ENCODE measurements around the gene PLS1. TPM values are rescaled to one million over a fixed set of nuclear protein-coding genes. Genes with fewer than 3 reads are reported as not detected.

Gene PLS1
- polyA plus RNA-seq, 2 of the 4 experiments (the other 2 are of a cell fraction) = 18.5 to 78.1 TPM

DNA sequence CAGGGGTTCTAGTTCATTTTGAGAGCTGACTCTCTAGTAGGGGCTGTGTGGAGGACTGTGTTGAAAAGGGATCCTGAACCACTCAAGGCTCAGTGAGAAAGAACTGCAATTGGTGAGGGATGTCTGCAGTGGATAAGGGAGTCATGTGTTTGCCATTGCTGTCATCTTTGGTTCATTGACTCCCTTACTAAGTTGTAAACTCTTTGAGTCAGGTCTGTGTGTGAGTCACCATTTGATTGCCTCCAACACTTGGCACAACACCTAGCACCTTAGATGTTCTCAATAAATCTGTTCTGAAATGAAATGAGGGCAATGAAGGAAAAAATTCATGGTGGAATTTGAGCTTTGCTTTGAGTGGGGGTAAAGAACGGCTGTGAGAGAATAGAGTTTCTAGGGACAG, 51.7 kb downstream of the PLS1 start:
- 50% methylated on average over 1 of the region's 1 CpG for WGBS (ENCODE audit: missing lambda C conversion rate)
- peak in 1 of 2 experiments; percentile 46; a peak in 2 of 6 replicates for ATAC-seq
- POLR2A ChIA-PET = interaction anchor here (0.6 kb wide), 1 partner anchor 493 kb away, joined by 3 read pairs; no protein-coding TSS in a partner anchor

GRCh38 chr3:142648950-142649349, 52.8 kb downstream of the PLS1 start:
- DNase-seq (ENCODE audit: low read depth in 1 of 2, low spot score in 1 of 2) (no peak), FAIRE-seq (no peak), ATAC-seq (no peak)
- Histone ChIP-seq H3K4me2 (no peak overlapping the region), H3K4me3 (no peak overlapping the region), H3K4me1 (peaks cover 45% of the 10 kb centered on the region), H3K27ac (no peak overlapping the region), H3K9me3 (no peaks in the 10 kb centered on the region)
- WGBS (ENCODE audit: missing lambda C conversion rate) = 83% methylated on average over 3 of the region's 3 CpGs
- TF ChIP-seq EHMT2 (IDR thresholded peaks at IDR 0.05; ENCODE audit: low read depth) (no peak), FOXS1 (CRISPR knock-in tag; IDR thresholded peaks at IDR 0.05) (no peak), SMC3 (IDR thresholded peaks at IDR 0.05) (no peak), NFE2L2 (conservative IDR thresholded peaks at IDR 0.05; ENCODE audit: low read length) (no peak), RAD21 (conservative IDR thresholded peaks at IDR 0.05 in 1 of 2, IDR thresholded peaks at IDR 0.05 in 1 of 2) (no peak), TFCP2L1 (CRISPR knock-in tag; IDR thresholded peaks at IDR 0.05) (no peak), BCL3 (IDR thresholded peaks at IDR 0.05) (no peak), NR3C1 (IDR thresholded peaks at IDR 0.05) (no peak), KDM1A (IDR thresholded peaks at IDR 0.05; ENCODE audit: low read depth) (no peak), JUN (IDR thresholded peaks at IDR 0.05) (no peak), ATOH8 (CRISPR knock-in tag; IDR thresholded peaks at IDR 0.05; ENCODE audit: low read depth) (no peak)
- ChIA-PET POLR2A (no interaction called here), CTCF (interaction anchor here (1.0 kb wide), 1 partner anchor 180 kb away, joined by 3 read pairs; no protein-coding TSS in a partner anchor)

More for the DNA sequence above, 51.7 kb downstream of the PLS1 start:
- TF ChIP-seq FOXS1 (CRISPR knock-in tag; IDR thresholded peaks at IDR 0.05) = no peak
- TF ChIP-seq ATOH8 (CRISPR knock-in tag; IDR thresholded peaks at IDR 0.05; ENCODE audit: low read depth) = no peak
- TF ChIP-seq FOSL2 (IDR thresholded peaks at IDR 0.05) = no peak
- TF ChIP-seq FOSL2 (CRISPR knock-in tag; IDR thresholded peaks at IDR 0.05) = peak; percentile 36; the same call in 1 of the 2 replicates
- TF ChIP-seq, protein P1, sequence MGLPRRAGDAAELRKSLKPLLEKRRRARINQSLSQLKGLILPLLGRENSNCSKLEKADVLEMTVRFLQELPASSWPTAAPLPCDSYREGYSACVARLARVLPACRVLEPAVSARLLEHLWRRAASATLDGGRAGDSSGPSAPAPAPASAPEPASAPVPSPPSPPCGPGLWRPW (IDR thresholded peaks at IDR 0.05) = no peak
- no peak for TF ChIP-seq ZC3H11A (IDR thresholded peaks at IDR 0.05)
- Histone ChIP-seq H3K4me1 (peaks cover 42% of the 10 kb centered on the region), H3K9me3 (no peaks in the 10 kb centered on the region), H3K4me3 (no peak overlapping the region), H3K4me2 (0 out of 3 replicates have a peak overlapping the region, but pooled peaks have one; percentile 4), H3K27ac (no peak overlapping the region)
- FAIRE-seq (no peak), DNase-seq (ENCODE audit: low read depth in 1 of 2, low spot score in 1 of 2) (peak; percentile 11 to 25)
- CTCF ChIA-PET = no interaction called here

DNA sequence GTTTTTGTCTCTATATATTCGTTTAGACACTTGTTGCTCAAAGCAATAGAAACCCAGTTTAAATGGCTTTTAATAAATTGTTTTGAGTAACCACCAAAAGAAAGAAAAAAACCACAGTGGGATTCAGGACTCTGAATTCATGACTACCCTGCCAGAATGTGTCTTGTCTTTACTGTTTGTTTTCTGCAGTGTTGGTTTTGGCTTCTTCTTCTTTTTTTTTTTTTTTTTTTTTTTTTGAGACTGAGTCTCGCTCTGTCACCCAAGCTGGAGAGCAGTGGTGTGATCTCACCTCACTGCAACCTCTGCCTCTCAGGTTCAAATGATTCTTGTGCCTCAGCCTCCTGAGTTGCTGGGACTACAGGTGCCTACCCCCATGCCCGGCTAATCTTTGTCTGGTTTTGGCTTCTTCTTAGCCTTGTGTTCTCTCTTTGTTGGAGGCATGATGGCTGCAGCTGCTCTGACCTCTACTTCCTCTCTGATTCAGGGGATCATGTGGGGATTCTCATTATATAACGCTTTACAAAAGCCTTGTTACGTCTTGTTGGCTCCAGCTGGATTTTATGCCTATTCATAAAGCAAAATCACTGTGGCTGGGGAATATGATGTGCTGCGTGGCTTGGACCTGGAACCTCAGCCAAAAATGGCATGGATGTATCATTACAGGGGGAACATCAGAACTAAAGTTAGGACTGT, 54.0 kb downstream of the PLS1 start:
- no peak for TF ChIP-seq USF2 (IDR thresholded peaks at IDR 0.05)
- TF ChIP-seq, protein P2, sequence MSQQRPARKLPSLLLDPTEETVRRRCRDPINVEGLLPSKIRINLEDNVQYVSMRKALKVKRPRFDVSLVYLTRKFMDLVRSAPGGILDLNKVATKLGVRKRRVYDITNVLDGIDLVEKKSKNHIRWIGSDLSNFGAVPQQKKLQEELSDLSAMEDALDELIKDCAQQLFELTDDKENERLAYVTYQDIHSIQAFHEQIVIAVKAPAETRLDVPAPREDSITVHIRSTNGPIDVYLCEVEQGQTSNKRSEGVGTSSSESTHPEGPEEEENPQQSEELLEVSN (IDR thresholded peaks at IDR 0.05; ENCODE audit: borderline replicate concordance, low read depth) = no peak
- no peak overlapping the region for H3K4me3 ChIP-seq
- ChIA-PET CTCF (interaction anchor here (0.7 kb wide), 1 partner anchor 143 kb away, joined by 3 read pairs; no protein-coding TSS in a partner anchor), POLR2A (no interaction called here)
- H3K9me3 ChIP-seq = no peaks in the 10 kb centered on the region
- H3K27ac ChIP-seq = 0 out of 6 replicates have a peak overlapping the region, but pooled peaks of 1 of the 2 experiments have one; percentile 27
- peak overlapping the region; percentile 39; the same call in 2 of the 3 replicates for H3K4me2 ChIP-seq
- ATAC-seq (no peak), DNase-seq (ENCODE audit: low read depth in 1 of 2, low spot score in 1 of 2) (no peak), FAIRE-seq (no peak)
- peaks cover 38% of the 10 kb centered on the region for H3K4me1 ChIP-seq
- WGBS (ENCODE audit: missing lambda C conversion rate) = 59% methylated on average over 6 of the region's 6 CpGs
